NCI-H345 (cell line): Measurements from ENCODE around the gene TRMT11.
"Not testable (repeated sequence)": the region's sequence is repeated elsewhere in the genome, so short reads cannot be mapped to it uniquely, and the experiment has no call there.

Experiments
- DNase-seq: peaks from one replicate; lab custom pipeline; 2025; lab: John Stamatoyannopoulos, UW

The TRMT11 gene

DNA sequence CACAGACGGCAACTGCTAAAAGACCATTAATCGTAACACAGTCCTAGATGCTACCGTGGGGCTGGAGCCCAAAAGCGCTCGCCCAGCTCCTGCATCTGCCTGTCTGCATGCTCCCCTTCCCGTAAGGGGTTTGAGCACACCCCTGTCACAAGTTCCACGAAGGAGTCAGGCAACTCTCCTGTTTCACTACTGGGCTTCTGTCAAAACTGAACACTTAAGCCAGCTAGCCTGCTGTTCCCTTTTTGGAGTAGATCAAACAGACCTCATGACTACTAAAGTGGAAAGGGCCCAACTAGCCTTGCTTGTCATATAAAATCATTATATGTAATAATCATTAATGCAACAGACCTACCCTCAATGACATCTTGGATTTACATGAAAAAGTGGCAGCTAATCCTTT, 61.3 kb downstream of the TRMT11 start:
- no peak for DNase-seq

GRCh38 chr6:126048635-126049034, 62.3 kb downstream of the TRMT11 start:
- peak; percentile 29 for DNase-seq

DNA sequence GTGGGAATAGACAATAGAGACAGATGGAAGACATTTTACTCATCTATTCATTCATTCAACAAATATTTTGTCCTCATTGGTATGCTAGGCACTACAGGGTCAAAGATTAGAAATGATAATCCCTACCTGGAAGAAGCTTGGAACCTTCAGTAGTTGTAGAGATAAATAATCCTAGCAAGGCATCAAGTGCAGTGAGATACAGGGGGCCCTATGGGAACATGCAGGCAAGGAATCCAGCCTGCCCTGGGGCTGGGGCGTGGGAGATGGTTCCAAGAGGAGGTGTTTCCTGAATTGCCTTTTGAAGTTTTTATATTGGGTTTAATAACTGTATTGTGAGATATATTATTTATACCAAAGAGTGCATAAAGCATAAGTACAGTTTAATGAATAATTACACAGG, 64.5 kb downstream of the TRMT11 start:
- DNase-seq = no peak

DNA sequence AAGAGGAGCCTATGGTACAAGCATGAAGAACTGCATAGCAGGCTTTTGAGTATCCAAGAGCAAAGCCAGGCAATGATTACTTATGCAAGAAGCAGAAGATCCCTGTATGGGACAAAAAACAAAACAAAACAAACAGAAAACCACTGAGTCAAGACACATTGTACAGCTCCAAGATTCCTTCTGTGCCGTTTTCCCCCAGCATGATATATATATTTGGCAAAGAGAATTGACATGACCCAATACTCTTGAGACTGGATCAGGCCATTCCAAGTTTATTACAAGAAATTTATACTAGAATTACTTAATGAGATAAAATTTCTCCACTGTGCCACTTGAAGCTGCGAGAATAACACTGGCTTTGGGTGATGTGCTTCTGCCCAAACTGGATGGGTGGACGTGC, 65.5 kb downstream of the TRMT11 start:
- DNase-seq = no peak

GRCh38 chr6:126052485-126052884, 66.1 kb downstream of the TRMT11 start:
- no peak for DNase-seq

GRCh38 chr6:126054258-126054702, 67.9 kb downstream of the TRMT11 start:
- no peak for DNase-seq

GRCh38 chr6:126054802-126055201, 68.5 kb downstream of the TRMT11 start:
- no peak for DNase-seq

DNA sequence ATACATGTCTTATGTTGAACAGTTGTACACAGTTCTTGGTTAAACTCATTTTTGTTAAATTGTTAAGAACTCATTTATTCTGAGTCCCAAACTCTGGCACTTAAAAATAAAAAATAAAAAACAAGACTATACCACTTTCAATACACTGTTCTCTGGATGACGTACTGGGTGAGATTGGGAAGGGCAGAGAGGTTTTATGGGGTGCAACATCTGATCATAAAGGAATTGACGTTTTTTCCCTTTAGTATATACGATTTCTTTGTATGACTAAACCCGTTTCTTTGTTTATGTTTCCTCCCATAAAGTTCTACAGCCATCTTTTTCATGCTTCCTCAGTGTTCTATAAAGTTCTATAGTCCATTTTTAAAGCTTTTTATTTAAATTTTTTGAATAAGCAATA, 69.1 kb downstream of the TRMT11 start:
- DNase-seq = no peak

- no peak for DNase-seq
Measured at GRCh38 chr6:126056355-126057004, 70.1 kb downstream of the TRMT11 start.

- not testable (repeated sequence) for DNase-seq
Measured at GRCh38 chr6:126058085-126058484, 71.7 kb downstream of the TRMT11 start.

- DNase-seq = no peak
Measured at GRCh38 chr6:126060400-126060799, 74.1 kb downstream of the TRMT11 start.

- DNase-seq = no peak
Measured at GRCh38 chr6:126063512-126064146, 77.3 kb downstream of the TRMT11 start.

DNA sequence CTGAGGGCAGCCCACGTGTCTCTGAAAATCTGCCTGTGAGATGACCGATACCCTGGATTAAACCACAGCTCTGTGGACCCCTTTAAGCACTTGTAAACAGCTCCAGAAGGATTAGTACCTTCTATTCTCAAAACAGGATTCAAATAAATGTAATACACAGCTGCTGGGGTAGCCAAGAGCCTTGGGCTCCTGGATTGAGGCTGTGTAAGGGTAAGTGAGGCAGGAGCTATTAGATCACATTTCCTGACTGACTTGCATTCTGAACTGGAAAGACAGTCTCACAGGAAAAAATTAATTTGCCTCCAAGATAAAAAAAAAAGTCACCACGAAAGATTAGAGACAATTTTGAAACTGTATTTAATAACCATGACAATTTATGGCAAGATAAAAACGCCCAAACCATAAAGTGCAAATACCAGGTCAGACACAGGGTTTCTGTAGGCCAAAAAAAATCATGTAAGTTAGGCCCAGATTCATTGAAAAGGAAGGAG, 78.0 kb downstream of the TRMT11 start:
- no peak for DNase-seq

DNA sequence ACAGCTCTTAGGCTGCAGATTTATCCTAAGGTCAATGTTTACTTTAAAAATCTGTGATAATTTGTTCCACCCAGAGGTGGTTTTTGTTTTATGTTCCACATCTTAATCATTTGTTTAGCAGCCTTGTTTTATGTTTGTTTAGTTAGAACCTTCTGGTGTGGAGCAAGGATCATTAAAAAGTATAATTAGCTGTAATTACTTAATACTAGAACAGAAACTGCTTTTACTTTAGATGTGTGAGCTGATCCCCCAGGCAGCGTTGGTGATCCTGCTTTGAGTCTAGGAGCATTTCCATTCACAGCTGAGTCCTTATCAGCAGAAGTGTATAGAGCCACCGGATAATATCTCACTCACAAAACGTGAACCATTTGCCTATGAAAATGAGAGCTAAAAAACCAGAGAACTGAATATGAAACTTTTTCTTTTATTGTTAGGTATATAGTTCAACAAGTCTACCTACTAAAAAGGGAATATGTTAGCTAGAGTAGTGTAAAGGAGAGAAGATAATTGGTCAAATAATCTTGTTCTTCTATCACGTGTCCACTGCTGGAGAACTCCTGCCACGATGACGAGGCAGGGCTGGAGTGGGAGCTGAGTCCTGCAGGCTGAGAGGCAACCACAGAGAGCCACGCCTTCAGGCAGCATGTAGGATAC, 78.5 kb downstream of the TRMT11 start:
- DNase-seq = no peak

DNA sequence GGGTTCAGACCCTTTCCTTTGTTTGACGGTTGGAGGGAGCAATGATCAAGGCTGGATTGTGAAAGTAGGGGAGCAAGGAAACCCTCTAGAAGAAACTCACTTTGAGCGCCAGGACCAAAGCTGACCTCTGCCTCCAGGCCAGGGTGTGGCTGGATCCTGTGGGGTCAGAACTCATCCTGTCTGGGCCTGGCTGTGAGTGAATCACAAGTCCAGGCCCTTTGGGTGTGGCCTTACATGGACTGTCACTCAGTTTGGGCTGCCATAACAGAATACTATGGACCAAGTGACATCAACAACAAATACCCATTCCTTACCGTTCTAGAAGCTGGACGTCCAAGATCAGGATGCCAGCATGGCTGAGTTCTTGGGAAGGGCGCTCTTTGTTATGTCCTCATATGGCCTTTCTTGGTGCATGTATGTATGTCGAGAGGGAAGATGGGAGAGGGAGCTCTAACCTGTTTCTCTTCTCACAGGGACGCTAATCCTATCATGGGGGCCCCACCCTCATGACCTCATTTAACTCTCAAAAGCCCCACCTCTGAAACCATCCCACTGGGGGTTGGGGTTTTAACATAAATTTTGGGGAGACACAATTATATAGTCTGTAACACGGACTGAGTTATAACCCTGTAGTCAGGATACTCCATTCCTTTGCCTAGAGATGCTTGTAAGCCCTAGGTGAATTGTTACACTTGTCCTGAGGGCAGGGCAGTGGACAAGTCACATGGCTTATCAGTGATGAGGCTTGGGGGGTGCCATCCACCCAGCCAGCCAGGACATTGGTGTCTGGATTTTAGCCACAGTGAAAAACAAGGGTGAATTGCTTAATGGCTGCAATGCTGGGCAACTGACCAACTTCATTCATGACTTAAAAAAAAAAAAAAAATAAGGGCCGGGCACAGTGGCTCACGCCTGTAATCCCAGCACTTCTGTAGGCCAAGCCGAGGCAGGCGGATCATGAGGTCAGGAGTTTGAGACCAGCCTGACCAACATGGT, 80.0 kb downstream of the TRMT11 start:
- no peak for DNase-seq

DNA sequence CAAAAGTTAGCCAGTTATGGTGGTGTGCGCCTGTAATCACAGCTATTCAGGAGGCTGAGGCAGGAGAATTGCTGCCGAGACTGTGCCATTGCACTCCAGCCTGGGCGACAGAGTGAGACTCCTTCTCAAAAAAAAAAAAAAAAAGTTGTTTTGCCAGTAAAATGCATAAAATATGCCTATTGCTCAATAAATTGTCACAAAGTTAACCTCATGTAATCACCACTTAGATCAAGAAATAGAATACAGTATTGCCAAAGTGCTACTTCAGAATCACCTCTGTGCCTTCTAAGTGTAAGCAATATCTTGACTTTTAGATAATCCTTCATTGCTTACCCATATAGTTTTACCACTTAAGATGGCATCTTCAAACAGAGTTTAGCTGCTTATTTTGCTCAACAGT, 80.7 kb downstream of the TRMT11 start:
- no peak for DNase-seq

- no peak for DNase-seq
Measured at GRCh38 chr6:126069449-126069848, 83.1 kb downstream of the TRMT11 start.

GRCh38 chr6:126071000-126071647, 84.8 kb downstream of the TRMT11 start:
- DNase-seq = no peak

GRCh38 chr6:126072172-126072571, 85.8 kb downstream of the TRMT11 start:
- no peak for DNase-seq

GRCh38 chr6:126072834-126073233, 86.5 kb downstream of the TRMT11 start:
- DNase-seq = no peak

- no peak for DNase-seq
Measured at GRCh38 chr6:126075335-126076071, 89.2 kb downstream of the TRMT11 start.
